Ishikawa (cell line): ENCODE measurements around the gene ZCCHC14.

Experiments used
- CEBPB ChIP-seq: IDR thresholded peaks from 2 replicates; pipeline ENCODE4 v1.6.1; 2012
- EGR1 ChIP-seq: IDR thresholded peaks from 2 replicates; pipeline ENCODE4 v1.6.1; 2012
- EP300 ChIP-seq: IDR thresholded peaks from 2 replicates; pipeline ENCODE4 v1.6.1; 2012; ENCODE audit warnings: borderline replicate concordance
- FOXM1 ChIP-seq: IDR thresholded peaks from 2 replicates; pipeline ENCODE4 v1.6.1; 2012; ENCODE audit warnings: low read depth, borderline replicate concordance
- NFIC ChIP-seq: IDR thresholded peaks from 2 replicates; pipeline ENCODE4 v1.6.1; 2012
- RAD21 ChIP-seq: IDR thresholded peaks from 2 replicates; pipeline ENCODE4 v1.6.1; 2012; ENCODE audit warnings: low read depth
- TAF1 ChIP-seq: IDR thresholded peaks from 2 replicates; pipeline ENCODE4 v1.6.1; 2012; ENCODE audit warnings: low read depth, mild to moderate bottlenecking
- TCF12 ChIP-seq: IDR thresholded peaks from 2 replicates; pipeline ENCODE4 v1.6.1; 2012; ENCODE audit warnings: low read depth
- TEAD4 ChIP-seq: IDR thresholded peaks from 2 replicates; pipeline ENCODE4 v1.6.1; 2012
- YY1 ChIP-seq: IDR thresholded peaks from 2 replicates; pipeline ENCODE4 v1.6.1; 2012; ENCODE audit warnings: low read depth
- ZBTB7A ChIP-seq: IDR thresholded peaks from 2 replicates; pipeline ENCODE4 v1.6.1; 2012; ENCODE audit warnings: low read depth
- TF ChIP-seq, protein P1 (sequence below): IDR thresholded peaks from 2 replicates; pipeline ENCODE4 v1.6.1; 2012
- TF ChIP-seq, protein P2 (sequence below): IDR thresholded peaks from 2 replicates; pipeline ENCODE4 v1.6.1; 2012
- TF ChIP-seq, protein P3 (sequence below): IDR thresholded peaks from 2 replicates; pipeline ENCODE4 v1.6.1; 2012; ENCODE audit warnings: low read depth, mild to moderate bottlenecking

DNA sequence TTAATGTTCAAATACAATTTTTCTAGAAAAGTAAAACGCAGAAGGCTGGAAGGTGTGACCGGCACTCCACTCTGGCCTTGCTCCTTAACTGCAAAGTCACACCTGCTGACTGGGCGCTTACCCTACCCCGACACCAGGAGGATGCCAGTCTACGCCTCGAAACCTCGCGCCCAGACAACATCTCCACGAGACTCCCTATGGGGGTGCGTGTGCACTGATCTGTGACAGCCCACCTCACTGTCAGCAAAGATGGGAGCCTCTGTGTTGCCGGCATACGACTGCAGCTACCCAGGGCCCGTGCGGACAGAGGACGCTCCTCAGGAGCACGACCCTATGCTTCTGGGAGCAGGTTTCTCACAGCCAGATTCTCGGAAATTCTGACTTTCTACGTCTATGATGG is 74.6 kb downstream of the ZCCHC14 start:
- TF ChIP-seq TAF1 (no peak), YY1 (no peak), CEBPB (no peak), EP300 (no peak), TCF12 (no peak), RAD21 (no peak), EGR1 (no peak), TEAD4 (no peak), NFIC (no peak), ZBTB7A (no peak), FOXM1 (no peak)
- TF ChIP-seq, protein P1, sequence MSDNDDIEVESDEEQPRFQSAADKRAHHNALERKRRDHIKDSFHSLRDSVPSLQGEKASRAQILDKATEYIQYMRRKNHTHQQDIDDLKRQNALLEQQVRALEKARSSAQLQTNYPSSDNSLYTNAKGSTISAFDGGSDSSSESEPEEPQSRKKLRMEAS = no peak
- TF ChIP-seq, protein P2, sequence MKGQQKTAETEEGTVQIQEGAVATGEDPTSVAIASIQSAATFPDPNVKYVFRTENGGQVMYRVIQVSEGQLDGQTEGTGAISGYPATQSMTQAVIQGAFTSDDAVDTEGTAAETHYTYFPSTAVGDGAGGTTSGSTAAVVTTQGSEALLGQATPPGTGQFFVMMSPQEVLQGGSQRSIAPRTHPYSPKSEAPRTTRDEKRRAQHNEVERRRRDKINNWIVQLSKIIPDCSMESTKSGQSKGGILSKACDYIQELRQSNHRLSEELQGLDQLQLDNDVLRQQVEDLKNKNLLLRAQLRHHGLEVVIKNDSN = no peak
- TF ChIP-seq, protein P3, sequence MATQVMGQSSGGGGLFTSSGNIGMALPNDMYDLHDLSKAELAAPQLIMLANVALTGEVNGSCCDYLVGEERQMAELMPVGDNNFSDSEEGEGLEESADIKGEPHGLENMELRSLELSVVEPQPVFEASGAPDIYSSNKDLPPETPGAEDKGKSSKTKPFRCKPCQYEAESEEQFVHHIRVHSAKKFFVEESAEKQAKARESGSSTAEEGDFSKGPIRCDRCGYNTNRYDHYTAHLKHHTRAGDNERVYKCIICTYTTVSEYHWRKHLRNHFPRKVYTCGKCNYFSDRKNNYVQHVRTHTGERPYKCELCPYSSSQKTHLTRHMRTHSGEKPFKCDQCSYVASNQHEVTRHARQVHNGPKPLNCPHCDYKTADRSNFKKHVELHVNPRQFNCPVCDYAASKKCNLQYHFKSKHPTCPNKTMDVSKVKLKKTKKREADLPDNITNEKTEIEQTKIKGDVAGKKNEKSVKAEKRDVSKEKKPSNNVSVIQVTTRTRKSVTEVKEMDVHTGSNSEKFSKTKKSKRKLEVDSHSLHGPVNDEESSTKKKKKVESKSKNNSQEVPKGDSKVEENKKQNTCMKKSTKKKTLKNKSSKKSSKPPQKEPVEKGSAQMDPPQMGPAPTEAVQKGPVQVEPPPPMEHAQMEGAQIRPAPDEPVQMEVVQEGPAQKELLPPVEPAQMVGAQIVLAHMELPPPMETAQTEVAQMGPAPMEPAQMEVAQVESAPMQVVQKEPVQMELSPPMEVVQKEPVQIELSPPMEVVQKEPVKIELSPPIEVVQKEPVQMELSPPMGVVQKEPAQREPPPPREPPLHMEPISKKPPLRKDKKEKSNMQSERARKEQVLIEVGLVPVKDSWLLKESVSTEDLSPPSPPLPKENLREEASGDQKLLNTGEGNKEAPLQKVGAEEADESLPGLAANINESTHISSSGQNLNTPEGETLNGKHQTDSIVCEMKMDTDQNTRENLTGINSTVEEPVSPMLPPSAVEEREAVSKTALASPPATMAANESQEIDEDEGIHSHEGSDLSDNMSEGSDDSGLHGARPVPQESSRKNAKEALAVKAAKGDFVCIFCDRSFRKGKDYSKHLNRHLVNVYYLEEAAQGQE = no peak
